Measurements from ENCODE around the gene HOMER3. TPM values are rescaled to one million over a fixed set of nuclear protein-coding genes. Genes with fewer than 3 reads are reported as not detected.

The HOMER3 gene
- not detected for total RNA-seq

GRCh38 chr19:18940769-18941627, at the start of gene HOMER3:
TSS of gene HOMER3 (minus strand) at chr19:18941217. CDS start at chr19:18938982, 2,235 bp downstream.

GRCh38 chr19:18919086-18919899, 21.7 kb downstream of the HOMER3 start, which contains the start of the genes COPE and DDX49:
TSS of gene COPE (minus strand) at chr19:18919387. CDS start at chr19:18919348, 39 bp downstream.
TSS of gene DDX49 (plus strand) at chr19:18919715. CDS start at chr19:18919742, 27 bp downstream.

GRCh38 chr19:18895824-18896341, 45.1 kb downstream of the HOMER3 start, which contains the start of gene CERS1:
TSS of gene CERS1 (minus strand) at chr19:18896158. CDS start at chr19:18896072, 86 bp downstream.

Other genes with a start within 250 kb of the HOMER3 start
- gene COMP, start 149.9 kb downstream of the HOMER3 start, total RNA-seq, result not detected
- 10 to 100 TPM; 76.8 to 82.2 TPM for gene UPF1, start 109.3 kb downstream of the HOMER3 start, total RNA-seq
- gene CERS1, start 45.1 kb downstream of the HOMER3 start, total RNA-seq, result not detected
- gene COPE, start 21.8 kb downstream of the HOMER3 start, total RNA-seq, result 100 to 1,000 TPM; 256 to 260 TPM
- gene DDX49, start 21.5 kb downstream of the HOMER3 start, total RNA-seq, result 10 to 100 TPM; 40.9 to 42.9 TPM
- gene SUGP2, start 92.3 kb upstream of the HOMER3 start, total RNA-seq, result 100 to 1,000 TPM; 124 to 134 TPM
- gene ARMC6, start 92.4 kb upstream of the HOMER3 start, total RNA-seq, result 10 to 100 TPM; 30.0 to 33.5 TPM
- gene SLC25A42, start 122.8 kb upstream of the HOMER3 start, total RNA-seq, result 10 to 100 TPM; 23.6 to 25.9 TPM
- 10 to 100 TPM; 21.2 to 21.6 TPM for gene TMEM161A, start 197.3 kb upstream of the HOMER3 start, total RNA-seq
- gene MEF2B, start 229.0 kb upstream of the HOMER3 start, total RNA-seq, result 1 to 10 TPM; 2.7 to 4.5 TPM